ENCODE results near the gene MAEA. TPM values are rescaled to one million over a fixed set of nuclear protein-coding genes. Genes with fewer than 3 reads are reported as not detected.

The MAEA gene
- total and polyA plus RNA-seq, 9 of the 15 experiments (the other 6 are each of a cell fraction or from before 2014, with no cell fraction given): 2.1 to 86.5 (median 45.0) TPM

DNA sequence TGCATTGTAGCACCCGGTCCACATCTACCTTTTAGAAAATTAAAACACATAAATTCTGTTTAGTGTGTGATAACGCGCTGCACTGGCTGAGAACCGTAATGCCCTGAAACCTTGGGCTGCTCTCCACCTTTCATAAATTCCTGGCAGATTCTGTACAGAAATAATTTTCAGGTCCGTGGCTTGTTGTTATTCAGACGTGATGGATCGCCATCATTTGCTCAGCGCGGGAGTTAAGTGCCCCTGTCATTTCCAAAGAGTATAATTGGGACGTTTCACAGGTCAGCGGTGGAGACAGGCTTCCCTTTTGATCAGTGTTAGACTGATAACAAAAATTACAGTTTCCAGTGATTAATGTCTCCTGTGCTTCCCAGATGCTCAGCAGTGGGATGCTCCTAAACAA, 73.8 kb downstream of the MAEA start:
- Histone ChIP-seq H2AFZ (ENCODE audit: low read depth, low read length) (no peak overlapping the region), H3K27me3 (ENCODE audit: control insufficient read depth in 2 of 2, insufficient read depth in 2 of 2, low read length in 2 of 2) (no peaks in the 10 kb centered on the region), H3K9ac (ENCODE audit: insufficient read depth in 1 of 2, low read depth in 2 of 2, low read length in 2 of 2) (no peak overlapping the region), H3K4me1 (replicated peaks in 1 of 2; ENCODE audit: control insufficient read depth in 2 of 2, insufficient read depth in 2 of 2, low read length in 2 of 2) (peaks cover 0 to 30% of the 10 kb centered on the region in 2 experiments; a peak in 2 of 5 replicates), H3K27ac (ENCODE audit: extremely low read depth, low read depth, low read length) (no peak overlapping the region), H3K4me3 (no peak overlapping the region), H3K9me3 (replicated peaks; ENCODE audit: control insufficient read depth, insufficient read depth, low read depth, low read length) (no peaks in the 10 kb centered on the region), H4K20me1 (replicated peaks; ENCODE audit: control insufficient read depth, insufficient read depth, low read length) (no peaks in the 10 kb centered on the region), H3K79me2 (ENCODE audit: control insufficient read depth, insufficient read depth, low read length) (no peaks in the 10 kb centered on the region), H3K36me3 (ENCODE audit: control insufficient read depth, insufficient read depth, low read length) (no peaks in the 10 kb centered on the region; the same call in 2 of the 3 replicates), H3K9me1 (ENCODE audit: control insufficient read depth, insufficient read depth, low read length) (peaks cover 5% of the 10 kb centered on the region), H3K4me2 (ENCODE audit: insufficient read depth, low read length) (no peak overlapping the region)
- intact Hi-C loops (cut with micrococcal nuclease) (no loop called here), in situ Hi-C loops (cut with MboI) (no loop called here)
- DNase-seq (ENCODE audit: extremely low read depth in 1 of 4, low spot score in 3 of 4) (no peak), ATAC-seq (no peak), FAIRE-seq (no peak)
- TF ChIP-seq FOXK1 (CRISPR knock-in tag; IDR thresholded peaks at IDR 0.05; ENCODE audit: borderline replicate concordance) (no peak), RHOXF2B (CRISPR knock-in tag; conservative IDR thresholded peaks at IDR 0.05) (no peak), KDM1A (IDR thresholded peaks at IDR 0.05) (no peak)
- BruUV-seq (replicated peaks): no TSS peak
- ChIA-PET CTCF (ENCODE audit: low intra/inter-chr PET ratio) (no interaction called here), POLR2A (no interaction called here)
- 86% methylated on average over 11 of the region's 11 CpGs for WGBS (ENCODE audit: insufficient coverage, low coverage, missing lambda C conversion rate)

DNA sequence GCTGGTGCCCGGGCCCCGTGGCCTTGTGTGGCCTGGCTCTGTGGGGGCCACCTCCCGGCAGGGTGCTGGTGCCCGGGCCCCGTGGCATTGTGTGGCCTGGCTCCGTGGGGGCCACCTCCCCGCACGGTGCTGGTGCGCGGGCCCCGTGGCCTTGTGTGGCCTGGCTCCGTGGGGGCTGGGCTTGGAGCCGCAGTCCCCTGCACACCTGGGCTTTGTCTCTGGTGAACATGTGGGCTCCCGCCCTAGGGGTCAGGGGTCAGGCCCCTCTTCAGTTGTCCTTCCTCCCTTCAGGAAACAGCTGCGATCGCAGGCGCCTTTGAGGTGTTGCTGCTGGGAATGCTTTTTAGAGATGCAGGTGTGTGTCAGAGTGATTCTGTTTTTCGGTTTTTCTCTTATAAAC, 74.5 kb downstream of the MAEA start:
- CTCF ChIA-PET (ENCODE audit: low intra/inter-chr PET ratio): no interaction called here
- Histone ChIP-seq H3K27ac (ENCODE audit: extremely low read depth, low read depth, low read length) (no peak overlapping the region), H3K4me2 (ENCODE audit: insufficient read depth, low read length) (no peak overlapping the region), H3K27me3 (ENCODE audit: control insufficient read depth in 2 of 2, insufficient read depth in 2 of 2, low read length in 2 of 2) (no peaks in the 10 kb centered on the region), H3K9me1 (ENCODE audit: control insufficient read depth, insufficient read depth, low read length) (peaks cover 5% of the 10 kb centered on the region), H3K9ac (ENCODE audit: insufficient read depth in 1 of 2, low read depth in 2 of 2, low read length in 2 of 2) (no peak overlapping the region), H3K79me2 (ENCODE audit: control insufficient read depth, insufficient read depth, low read length) (no peaks in the 10 kb centered on the region), H3K4me1 (replicated peaks in 1 of 2; ENCODE audit: control insufficient read depth in 2 of 2, insufficient read depth in 2 of 2, low read length in 2 of 2) (peaks cover 0 to 29% of the 10 kb centered on the region in 2 experiments; a peak in 2 of 5 replicates), H3K9me3 (replicated peaks; ENCODE audit: control insufficient read depth, insufficient read depth, low read depth, low read length) (no peaks in the 10 kb centered on the region), H4K20me1 (replicated peaks; ENCODE audit: control insufficient read depth, insufficient read depth, low read length) (no peaks in the 10 kb centered on the region), H3K4me3 (no peak overlapping the region), H3K36me3 (ENCODE audit: control insufficient read depth, insufficient read depth, low read length) (no peaks in the 10 kb centered on the region), H2AFZ (ENCODE audit: low read depth, low read length) (no peak overlapping the region)
- intact Hi-C loops (cut with micrococcal nuclease) (no loop called here), in situ Hi-C loops (cut with MboI) (no loop called here)
- no peak for FAIRE-seq
- no peak for ATAC-seq
- TF ChIP-seq FOXA1 (IDR thresholded peaks at IDR 0.05; ENCODE audit: borderline replicate concordance) (no peak), SMAD2 (IDR thresholded peaks at IDR 0.05; ENCODE audit: low read depth, low read length) (no peak), SMAD3 (CRISPR knock-in tag; conservative IDR thresholded peaks at IDR 0.05) (no peak), SRF (CRISPR knock-in tag; IDR thresholded peaks at IDR 0.05) (no peak), POLR2AphosphoS2 (IDR thresholded peaks at IDR 0.05; ENCODE audit: low read length) (no peak), TEAD4 (IDR thresholded peaks at IDR 0.05; ENCODE audit: low read length) (no peak), TEAD4 (CRISPR knock-in tag; IDR thresholded peaks at IDR 0.05; ENCODE audit: borderline replicate concordance) (no peak), SREBF2 (CRISPR knock-in tag; IDR thresholded peaks at IDR 0.05) (no peak), ZBTB1 (CRISPR knock-in tag; IDR thresholded peaks at IDR 0.05; ENCODE audit: borderline replicate concordance, low read depth) (no peak)
- POLR2A ChIA-PET: interaction anchor here (0.6 to 1.8 kb wide), 2 partner anchors 8 to 874 kb away, joined by 3 to 8 read pairs; no protein-coding TSS in a partner anchor
- 94% methylated on average over 5 of the region's 18 CpGs for WGBS (ENCODE audit: insufficient coverage, low coverage, missing lambda C conversion rate)
- no peak for DNase-seq (ENCODE audit: extremely low read depth in 1 of 4, low spot score in 3 of 4)
- BruUV-seq (replicated peaks): no TSS peak
